Activated T-cell treated with anti-CD3 and anti-CD28 coated beads, Interleukin-2, amount 50 U/mL, for 72 hours (primary cell): Measurements from ENCODE around the gene GRID2. TPM values are rescaled to one million over a fixed set of nuclear protein-coding genes. Genes with fewer than 3 reads are reported as not detected.

Experiments used
- ATAC-seq, 2 donors: fragments of 150-1000 bp; cut with Tn5 transposase; replicated peaks in 1 of 2; 2 replicates each; pipeline ENCODE4 v1.10.0; 2021; ENCODE audit warnings: moderate library complexity in 2 of 2, mild to moderate bottlenecking in 1 of 2
- DNase-seq, 2 donors: peaks; one replicate each; pipeline ENCODE4 v3.0.0; 2021 to 2022; ENCODE audit warnings: mixed read lengths in 1 of 2
- H3K27ac Mint-ChIP-seq: one replicate; pipeline ENCODE4 v1.8.0; 2022; ENCODE audit warnings: mild to moderate bottlenecking, moderate library complexity, mixed read lengths
- H3K27me3 Mint-ChIP-seq: one replicate; pipeline ENCODE4 v1.8.0; 2022; ENCODE audit warnings: low read depth, mixed read lengths
- H3K36me3 Mint-ChIP-seq, 2 donors: one replicate each; pipeline ENCODE4 v1.8.0; 2022; ENCODE audit warnings: mixed read lengths in 2 of 2, mild to moderate bottlenecking in 1 of 2; ENCODE audit not compliant: insufficient read depth in 2 of 2
- H3K4me1 Mint-ChIP-seq: one replicate; pipeline ENCODE4 v1.8.0; 2022; ENCODE audit warnings: low read depth, mixed read lengths
- H3K4me3 Mint-ChIP-seq, 2 donors: one replicate each; pipeline ENCODE4 v1.8.0; 2022; ENCODE audit warnings: mild to moderate bottlenecking in 2 of 2, mixed read lengths in 2 of 2, moderate library complexity in 2 of 2
- H3K9me3 Mint-ChIP-seq, 2 donors: one replicate each; pipeline ENCODE4 v1.8.0; 2022; ENCODE audit warnings: mixed read lengths in 2 of 2
- total RNA-seq, 2 donors: library from RNA; stranded (reverse); gene quantifications; one replicate each; pipeline ENCODE4 v1.2.3, GENCODE V29; 2022

The GRID2 gene
- total RNA-seq, 2 donors from 2014 or later: not detected

DNA sequence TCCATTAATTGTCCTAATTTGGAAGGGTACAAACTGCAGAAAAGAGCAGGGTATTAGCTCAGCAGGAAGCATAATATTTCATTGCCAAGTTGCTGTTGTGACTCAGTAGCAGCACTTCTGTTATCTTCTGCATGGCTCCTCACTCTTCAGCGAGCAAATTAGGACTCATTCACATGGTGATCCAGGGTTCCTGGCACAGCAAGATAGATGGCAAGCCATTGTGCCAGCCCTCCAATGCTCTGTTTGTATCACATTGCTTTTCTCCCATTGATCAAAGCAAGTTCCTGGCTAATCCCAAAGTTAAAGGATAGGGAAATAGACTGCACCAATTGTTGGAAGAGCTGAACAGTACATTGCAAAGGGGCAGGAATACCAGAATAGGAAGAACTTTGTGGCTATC, 1142.3 kb downstream of the GRID2 start:
- Mint-ChIP-seq H3K27ac (no peak overlapping the region), H3K27me3 (no peaks in the 10 kb centered on the region), H3K4me3 (no peak overlapping the region), H3K9me3 (peaks cover 0 to 2% of the 10 kb centered on the region in 2 donors), H3K36me3 (no peaks in the 10 kb centered on the region), H3K4me1 (no peaks in the 10 kb centered on the region)
- no peak for ATAC-seq
- DNase-seq: no peak

DNA sequence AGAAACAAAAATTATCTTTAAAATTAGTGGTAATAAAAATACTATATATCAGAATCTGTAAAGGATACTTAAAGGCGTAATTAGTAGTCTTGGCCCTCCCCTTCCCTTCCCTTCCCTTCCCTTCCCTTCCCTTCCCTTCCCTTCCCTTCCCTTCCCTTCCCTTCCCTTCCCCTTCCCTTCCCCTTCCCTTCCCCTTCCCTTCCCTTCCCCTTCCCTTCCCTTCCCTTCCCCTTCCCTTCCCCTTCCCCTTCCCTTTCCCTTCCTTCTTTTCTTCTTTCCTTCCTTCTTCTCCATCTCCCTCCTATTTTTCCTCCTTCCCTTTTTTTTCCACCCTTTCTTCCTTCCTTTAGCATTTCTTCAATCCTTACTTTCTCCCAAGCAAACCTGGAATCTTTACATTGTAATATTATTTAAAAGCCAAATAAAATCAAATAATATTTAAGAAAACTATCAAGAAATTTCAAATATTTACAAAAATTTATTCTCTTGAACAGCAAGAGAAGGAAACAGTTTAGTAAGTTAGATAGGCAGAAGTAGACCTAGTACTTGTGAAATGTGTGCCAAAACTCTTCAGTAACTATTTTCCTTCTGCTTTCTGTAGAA, 1145.0 kb downstream of the GRID2 start:
- Mint-ChIP-seq H3K4me1 (no peaks in the 10 kb centered on the region), H3K27ac (no peak overlapping the region), H3K9me3 (peaks cover 0 to 2% of the 10 kb centered on the region in 2 donors), H3K36me3 (no peaks in the 10 kb centered on the region), H3K4me3 (no peak overlapping the region), H3K27me3 (no peaks in the 10 kb centered on the region)
- ATAC-seq (no peak), DNase-seq (no peak)

DNA sequence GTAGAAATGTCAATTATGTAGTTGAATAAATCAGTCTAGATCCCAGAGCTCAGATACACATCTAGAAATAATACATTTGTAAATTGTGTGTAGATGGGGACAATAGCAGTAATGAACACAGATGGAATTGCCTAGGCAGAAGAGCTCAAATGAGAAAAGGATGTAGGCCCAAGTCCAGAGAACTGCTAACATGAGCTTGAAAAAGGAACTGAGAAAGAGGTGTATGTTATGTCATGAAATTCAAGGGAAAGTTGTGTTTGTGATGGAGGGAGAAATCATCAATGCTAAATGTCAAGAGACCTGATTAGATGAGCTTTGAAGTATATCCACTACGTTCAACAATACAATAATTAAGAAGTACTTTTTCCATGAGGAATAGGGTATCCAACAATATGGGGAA, 1148.2 kb downstream of the GRID2 start:
- ATAC-seq (no peak), DNase-seq (no peak)
- Mint-ChIP-seq H3K36me3 (no peaks in the 10 kb centered on the region), H3K27ac (no peak overlapping the region), H3K27me3 (no peaks in the 10 kb centered on the region), H3K4me3 (no peak overlapping the region), H3K4me1 (no peaks in the 10 kb centered on the region), H3K9me3 (peaks cover 2 to 3% of the 10 kb centered on the region in 2 donors)

DNA sequence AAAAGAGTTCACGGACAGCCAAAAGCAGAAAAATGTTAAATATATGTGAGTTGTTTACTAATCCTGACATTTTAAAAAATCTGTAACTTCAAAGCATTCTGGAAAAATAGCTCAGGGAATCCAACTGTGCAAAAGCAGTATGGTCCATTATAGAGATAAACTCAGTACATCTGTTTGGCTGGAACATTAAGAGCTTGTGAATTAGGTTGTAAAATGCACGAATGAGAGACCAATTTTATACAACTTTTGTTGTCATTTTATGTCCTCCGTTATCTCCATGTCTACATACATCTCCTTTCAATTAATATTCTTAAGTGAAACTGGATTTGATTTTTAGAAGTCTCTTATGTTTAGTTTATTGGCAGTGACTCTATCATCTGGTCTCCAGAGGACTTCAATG, 1157.8 kb downstream of the GRID2 start:
- Mint-ChIP-seq H3K27ac (no peak overlapping the region), H3K27me3 (no peaks in the 10 kb centered on the region), H3K9me3 (peaks cover 0 to 3% of the 10 kb centered on the region in 2 donors), H3K36me3 (no peaks in the 10 kb centered on the region), H3K4me3 (no peak overlapping the region), H3K4me1 (no peaks in the 10 kb centered on the region)
- DNase-seq (no peak), ATAC-seq (no peak)

DNA sequence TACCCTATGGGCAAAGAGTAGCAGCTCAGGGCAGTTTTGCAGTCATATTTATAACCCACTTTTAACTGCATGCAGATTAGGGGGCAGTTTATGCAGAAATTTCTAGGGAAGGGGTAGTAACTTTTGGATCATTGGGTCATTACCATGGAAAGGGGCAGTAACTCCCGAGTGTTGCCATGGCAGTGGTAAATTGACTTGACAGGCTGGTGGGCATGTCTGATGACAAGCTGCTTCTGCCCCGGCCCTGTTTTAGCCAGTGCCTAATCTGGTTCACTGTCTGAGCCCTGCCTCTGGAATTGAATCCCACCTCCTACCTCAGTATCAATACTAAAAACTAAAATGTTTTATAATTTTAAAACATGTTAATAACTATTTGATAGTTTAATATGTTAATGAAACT, 1162.7 kb downstream of the GRID2 start:
- Mint-ChIP-seq H3K27ac (no peak overlapping the region), H3K4me1 (no peaks in the 10 kb centered on the region), H3K4me3 (no peak overlapping the region), H3K36me3 (no peaks in the 10 kb centered on the region), H3K27me3 (no peaks in the 10 kb centered on the region), H3K9me3 (no peaks in the 10 kb centered on the region)
- DNase-seq: no peak
- no peak for ATAC-seq

DNA sequence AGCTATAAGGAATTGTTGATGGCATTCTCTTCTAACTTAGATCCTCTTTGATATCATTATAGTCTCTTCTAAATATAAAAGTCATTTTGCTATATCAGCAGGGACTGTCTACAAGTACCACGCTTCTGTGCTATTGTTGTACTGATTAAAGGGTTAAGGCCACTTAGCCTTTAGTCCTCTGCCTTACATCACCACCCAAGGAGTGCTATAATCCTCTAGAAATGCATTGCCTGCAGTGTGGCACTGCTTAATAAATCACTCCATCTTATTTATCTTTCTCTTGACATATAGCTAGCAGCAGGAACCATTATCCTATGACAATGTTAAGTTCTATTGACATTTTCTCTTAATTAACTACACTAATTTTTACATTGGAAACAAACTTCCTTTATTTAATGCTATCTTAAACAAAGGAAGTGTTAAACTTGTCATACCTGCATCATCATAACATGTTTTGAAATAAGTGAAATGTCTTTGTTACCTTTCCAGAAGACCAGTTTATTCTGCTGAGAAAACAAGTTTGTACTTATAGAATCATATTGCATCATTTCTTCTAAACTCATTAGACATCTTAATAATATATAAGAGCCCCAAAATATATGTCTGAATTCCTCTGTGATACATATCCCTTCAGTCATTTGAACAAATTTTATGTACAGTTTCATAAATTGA, 1163.9 kb downstream of the GRID2 start:
- Mint-ChIP-seq H3K4me1 (no peaks in the 10 kb centered on the region), H3K9me3 (peaks cover 0 to under 1% of the 10 kb centered on the region in 2 donors)
- no peak for ATAC-seq

DNA sequence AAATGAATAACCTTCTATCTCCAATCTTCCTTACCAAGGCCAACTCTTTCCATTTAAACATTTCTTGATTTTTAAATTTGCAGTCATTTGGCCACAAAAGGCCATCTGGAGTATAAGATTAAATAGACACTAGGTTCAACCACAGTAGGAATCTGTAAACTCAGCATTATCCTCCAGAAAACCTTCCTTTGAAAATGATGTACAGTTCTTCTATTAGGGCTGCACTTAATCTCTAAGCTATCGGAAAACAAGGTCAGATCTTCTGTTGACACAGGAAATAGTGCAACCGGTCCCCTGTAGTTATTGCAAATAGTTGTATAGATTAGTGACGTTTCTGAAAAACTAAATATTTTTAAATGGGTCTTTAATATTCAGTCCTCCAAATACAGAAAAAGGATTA, 1165.8 kb downstream of the GRID2 start:
- H3K27me3 Mint-ChIP-seq: no peaks in the 10 kb centered on the region
- ATAC-seq: no peak
- no peaks in the 10 kb centered on the region for H3K4me1 Mint-ChIP-seq
- peaks cover 0 to 2% of the 10 kb centered on the region in 2 donors for H3K9me3 Mint-ChIP-seq
- no peak overlapping the region for H3K4me3 Mint-ChIP-seq
- no peak overlapping the region for H3K27ac Mint-ChIP-seq
- no peaks in the 10 kb centered on the region for H3K36me3 Mint-ChIP-seq
- no peak for DNase-seq

More for the DNA sequence above, 1163.9 kb downstream of the GRID2 start:
- no peak overlapping the region for H3K4me3 Mint-ChIP-seq
- no peak overlapping the region for H3K27ac Mint-ChIP-seq
- H3K27me3 Mint-ChIP-seq: no peaks in the 10 kb centered on the region
- no peaks in the 10 kb centered on the region for H3K36me3 Mint-ChIP-seq
- no peak for DNase-seq

DNA sequence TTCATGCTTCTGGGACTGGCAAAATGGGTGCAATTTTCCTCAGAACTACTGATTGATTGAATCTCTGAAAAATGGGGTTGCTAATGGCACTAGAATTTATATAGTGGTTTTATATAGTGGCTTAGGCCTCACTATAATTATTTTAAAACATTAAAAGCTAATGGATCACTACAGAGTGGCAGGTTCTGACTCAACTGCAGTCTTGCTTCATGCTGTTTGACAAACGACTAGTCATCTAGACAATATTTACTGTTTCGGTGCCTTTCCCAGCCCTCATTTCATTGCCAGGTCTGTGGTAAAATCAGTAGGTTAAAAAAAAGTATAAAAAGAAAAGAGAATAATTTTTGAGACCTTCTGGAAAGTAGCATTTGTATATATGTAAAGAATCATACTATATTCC, 1172.0 kb downstream of the GRID2 start:
- no peaks in the 10 kb centered on the region for H3K4me1 Mint-ChIP-seq
- no peaks in the 10 kb centered on the region for H3K27me3 Mint-ChIP-seq
- ATAC-seq (no peak), DNase-seq (no peak)
- H3K27ac Mint-ChIP-seq: no peak overlapping the region
- no peaks in the 10 kb centered on the region for H3K36me3 Mint-ChIP-seq
- H3K4me3 Mint-ChIP-seq: no peak overlapping the region
- peaks cover 0 to 2% of the 10 kb centered on the region in 2 donors for H3K9me3 Mint-ChIP-seq

DNA sequence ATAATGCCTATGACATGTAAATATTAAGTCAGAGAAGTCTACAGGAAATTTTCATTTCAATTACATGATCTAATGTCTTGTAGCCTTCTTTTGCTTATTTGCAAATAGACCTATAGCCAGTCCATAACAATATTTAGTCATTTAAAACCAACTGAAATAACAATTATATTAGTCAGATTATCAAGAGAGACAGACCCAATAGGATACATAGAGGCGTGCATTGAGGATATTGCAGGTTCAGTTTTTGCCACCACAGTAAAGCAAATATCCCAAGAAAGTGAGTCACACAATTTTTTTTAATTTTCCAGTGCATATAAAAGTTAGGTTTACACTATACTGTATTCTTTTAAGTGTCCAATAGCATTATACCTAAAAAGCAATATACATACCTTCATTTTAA, 1175.0 kb downstream of the GRID2 start:
- Mint-ChIP-seq H3K4me3 (no peak overlapping the region), H3K36me3 (no peaks in the 10 kb centered on the region), H3K9me3 (peaks cover 0 to 2% of the 10 kb centered on the region in 2 donors), H3K4me1 (no peaks in the 10 kb centered on the region), H3K27me3 (no peaks in the 10 kb centered on the region), H3K27ac (peak overlapping the region; percentile 77)
- ATAC-seq (no peak), DNase-seq (no peak)

DNA sequence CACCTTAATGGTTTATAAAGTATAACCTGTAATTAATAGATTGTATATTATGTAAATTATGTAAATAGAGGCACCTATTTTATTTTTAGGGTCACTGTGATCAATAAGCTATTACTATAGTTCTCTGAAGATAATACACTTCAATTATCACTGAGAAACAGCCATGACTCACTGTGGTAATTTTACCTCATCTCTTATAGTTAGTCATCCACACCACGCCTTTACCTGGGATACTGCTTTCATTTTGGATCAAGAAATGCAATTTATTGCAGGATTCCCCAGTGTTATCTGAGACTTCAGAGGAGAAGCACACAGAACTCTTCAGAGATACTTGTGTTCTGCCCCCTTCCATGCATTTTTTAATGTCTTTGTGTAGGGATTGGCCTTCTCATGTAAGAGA, 1176.7 kb downstream of the GRID2 start:
- H3K9me3 Mint-ChIP-seq: peaks cover 0 to 4% of the 10 kb centered on the region in 2 donors
- no peak for DNase-seq
- H3K4me3 Mint-ChIP-seq: no peak overlapping the region
- H3K4me1 Mint-ChIP-seq: no peaks in the 10 kb centered on the region
- ATAC-seq: no peak
- H3K27ac Mint-ChIP-seq: no peak overlapping the region
- no peaks in the 10 kb centered on the region for H3K27me3 Mint-ChIP-seq
- no peaks in the 10 kb centered on the region for H3K36me3 Mint-ChIP-seq

DNA sequence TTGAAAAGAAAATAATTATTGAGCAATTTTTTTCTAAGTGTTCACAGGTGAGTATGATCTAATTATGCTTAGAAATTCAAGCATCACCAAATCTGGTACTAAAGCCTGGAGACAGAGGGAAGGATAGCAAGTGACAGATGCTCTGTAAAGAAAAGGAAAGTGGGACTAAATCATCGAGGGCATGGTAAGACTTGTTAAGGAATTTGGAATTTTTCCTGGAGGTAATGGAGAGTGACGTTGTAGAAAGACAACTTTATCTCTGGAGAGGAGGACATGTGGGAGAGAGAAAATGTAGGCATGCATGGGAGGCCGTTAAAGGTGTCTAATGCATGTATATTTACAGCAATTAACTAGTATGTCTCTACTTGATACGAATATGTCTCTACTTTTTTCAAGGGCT, 1191.6 kb downstream of the GRID2 start:
- H3K36me3 Mint-ChIP-seq: no peaks in the 10 kb centered on the region
- no peak overlapping the region for H3K4me3 Mint-ChIP-seq
- peaks cover 2 to 11% of the 10 kb centered on the region in 2 donors for H3K9me3 Mint-ChIP-seq
- no peaks in the 10 kb centered on the region for H3K4me1 Mint-ChIP-seq
- H3K27ac Mint-ChIP-seq: no peak overlapping the region
- ATAC-seq (no peak), DNase-seq (no peak)
- no peaks in the 10 kb centered on the region for H3K27me3 Mint-ChIP-seq

DNA sequence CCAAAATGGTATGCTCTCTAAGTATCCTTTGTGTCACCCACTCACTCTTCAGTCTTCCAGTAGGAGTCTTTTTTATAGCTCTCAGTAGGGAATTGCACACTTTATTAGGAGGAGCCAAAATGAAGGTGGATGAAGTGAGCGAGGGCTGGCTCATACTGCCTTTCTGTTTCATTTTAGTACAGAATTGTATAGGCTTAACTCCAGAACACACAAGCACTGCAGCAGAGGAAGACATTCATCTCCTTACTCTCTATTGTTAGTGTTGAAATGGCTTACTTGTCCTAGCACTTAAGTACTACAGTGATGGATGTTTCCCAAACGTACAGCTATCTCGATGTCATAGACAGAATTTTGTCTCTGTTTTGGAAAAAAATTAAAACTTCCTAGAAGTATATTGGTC, 1197.5 kb downstream of the GRID2 start:
- Mint-ChIP-seq H3K4me3 (no peak overlapping the region), H3K27ac (no peak overlapping the region), H3K9me3 (peaks cover 6 to 11% of the 10 kb centered on the region in 2 donors), H3K27me3 (no peaks in the 10 kb centered on the region), H3K36me3 (no peaks in the 10 kb centered on the region), H3K4me1 (no peaks in the 10 kb centered on the region)
- ATAC-seq (no peak), DNase-seq (no peak)

DNA sequence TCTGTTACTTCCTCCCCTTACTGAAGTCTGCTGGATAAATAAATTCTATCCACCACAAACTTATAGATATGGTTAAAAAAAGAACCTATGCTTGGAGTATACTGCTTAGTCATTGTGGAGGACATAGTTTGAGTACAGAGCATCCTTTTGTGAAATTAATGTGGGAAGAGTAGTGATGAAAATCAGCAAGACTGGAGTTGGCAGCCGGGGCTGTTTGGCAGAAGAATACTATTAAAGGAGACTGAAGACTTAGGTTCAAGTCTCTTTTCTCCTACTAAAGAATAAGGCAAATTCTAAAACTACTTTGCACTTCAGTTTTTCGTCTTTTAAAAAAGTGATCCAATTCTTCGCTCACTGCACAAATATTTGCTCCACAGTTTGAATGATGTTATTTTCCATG, 1198.2 kb downstream of the GRID2 start:
- Mint-ChIP-seq H3K4me3 (no peak overlapping the region), H3K36me3 (no peaks in the 10 kb centered on the region), H3K4me1 (no peaks in the 10 kb centered on the region), H3K27ac (no peak overlapping the region), H3K27me3 (no peaks in the 10 kb centered on the region), H3K9me3 (peaks cover 6 to 9% of the 10 kb centered on the region in 2 donors)
- ATAC-seq: no peak
- no peak for DNase-seq

DNA sequence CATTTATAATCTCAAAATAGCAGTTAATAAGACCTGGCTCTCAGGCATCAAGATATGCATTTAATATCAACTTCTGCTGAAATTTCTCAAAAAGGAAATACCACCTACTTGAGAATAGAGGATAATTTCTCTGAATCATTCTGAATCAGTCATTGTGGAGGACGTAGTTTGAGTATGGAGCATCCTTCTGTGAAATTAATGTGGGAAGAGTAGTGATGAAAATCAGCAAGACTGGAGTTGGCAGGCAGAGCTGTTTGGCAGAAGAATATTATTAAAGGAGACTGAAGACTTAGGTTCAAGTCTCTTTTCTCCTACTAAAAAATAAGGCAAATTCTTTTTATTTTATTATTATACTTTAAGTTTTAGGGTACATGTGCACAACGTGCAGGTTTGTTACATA, 1199.2 kb downstream of the GRID2 start:
- DNase-seq (no peak), ATAC-seq (no peak)
- Mint-ChIP-seq H3K9me3 (peaks cover 6% of the 10 kb centered on the region in 2 donors), H3K4me3 (no peak overlapping the region), H3K4me1 (no peaks in the 10 kb centered on the region), H3K27me3 (no peaks in the 10 kb centered on the region), H3K36me3 (peaks cover 0 to 1% of the 10 kb centered on the region in 2 donors), H3K27ac (no peak overlapping the region)
